Caco-2 (cell line): ENCODE measurements around the gene OPN1SW. TPM values are rescaled to one million over a fixed set of nuclear protein-coding genes. Genes with fewer than 3 reads are reported as not detected.

Experiments
- BruUV-seq: library from RNA; stranded (reverse); fragments of 400-500 nt; replicated peaks from 2 replicates; lab custom pipeline; 2021; lab: Mats Ljungman, UMichigan
- CTCF ChIA-PET: fragments of 300-600 bp; sonication (Branson Sonifier 250); formaldehyde crosslinking; loops from one replicate; lab custom pipeline; 2022; ENCODE audit warnings: antibody characterized with exemption; lab: Charles Lee
- POLR2A ChIA-PET: fragments of 300-600 bp; sonication (Branson Sonifier 250); formaldehyde crosslinking; loops from one replicate; lab custom pipeline; 2022; ENCODE audit warnings: antibody characterized with exemption; lab: Charles Lee
- DNase-seq, 2 experiments: peaks; one replicate each; pipeline versions ENCODE4 v3.0.0 to v3.0.0-alpha.2; 2020 to 2022
- H3K27me3 ChIP-seq: replicated peaks from 2 replicates; pipeline ENCODE4 v1.6.0; 2011; ENCODE audit warnings: low read length; ENCODE audit not compliant: control insufficient read depth, insufficient read depth
- H3K36me3 ChIP-seq: 2 replicates; pipeline ENCODE4 v1.5.1; 2011; ENCODE audit warnings: low read length; ENCODE audit not compliant: control insufficient read depth, insufficient read depth
- H3K4me1 ChIP-seq: fragments of 250-450 bp; sonication (Bioruptor Pico); 2 replicates; pipeline ENCODE4 v1.5.1; 2020; ENCODE audit warnings: mild to moderate bottlenecking
- H3K4me3 ChIP-seq: 2 replicates; pipeline ENCODE4 v1.5.1; 2011; ENCODE audit warnings: low read depth, mild to moderate bottlenecking, control low read depth, low read length
- H3K9me3 ChIP-seq: fragments of 250-450 bp; sonication (Bioruptor Pico); 2 replicates; pipeline ENCODE4 v1.5.1; 2020; ENCODE audit warnings: mild to moderate bottlenecking, moderate library complexity
- H3K27ac Mint-ChIP-seq: one replicate; pipeline ENCODE4 v1.8.0; 2022; ENCODE audit warnings: mixed read lengths; ENCODE audit not compliant: unreplicated experiment
- H3K27me3 Mint-ChIP-seq: one replicate; pipeline ENCODE4 v1.8.0; 2022; ENCODE audit warnings: mixed read lengths; ENCODE audit not compliant: insufficient read depth, unreplicated experiment
- H3K36me3 Mint-ChIP-seq: one replicate; pipeline ENCODE4 v1.8.0; 2022; ENCODE audit warnings: mild to moderate bottlenecking, mixed read lengths; ENCODE audit not compliant: insufficient read depth, unreplicated experiment
- H3K4me1 Mint-ChIP-seq: one replicate; pipeline ENCODE4 v1.8.0; 2022; ENCODE audit warnings: low read depth, mixed read lengths; ENCODE audit not compliant: unreplicated experiment
- H3K4me3 Mint-ChIP-seq: one replicate; pipeline ENCODE4 v1.8.0; 2022; ENCODE audit warnings: mild to moderate bottlenecking, moderate library complexity, mixed read lengths; ENCODE audit not compliant: unreplicated experiment
- H3K9me3 Mint-ChIP-seq: one replicate; pipeline ENCODE4 v1.8.0; 2022; ENCODE audit warnings: mixed read lengths; ENCODE audit not compliant: unreplicated experiment
- intact Hi-C: fragments of 100-400 bp; cut with micrococcal nuclease; formaldehyde crosslinking; loops from one replicate; pipeline ENCODE4 v1.10.0; 2022; ENCODE audit not compliant: unreplicated experiment
- total RNA-seq: library from RNA; stranded (reverse); gene quantifications from 2 replicates; pipeline ENCODE4 v1.2.3, GENCODE V29; 2022
- TF ChIP-seq, protein P1 (sequence below), 2 experiments: fragments of 200-600 bp in 1 of 2; IDR thresholded peaks; 1 replicate in 1 of 2; 2 replicates in 1 of 2; pipeline versions ENCODE4 v1.5.1 to v1.8.0; 2011 to 2022; ENCODE audit warnings: antibody characterized with exemption in 1 of 2, control low read depth in 1 of 2, inconsistent platforms in 1 of 2, low read depth in 1 of 2, low read length in 1 of 2, mild to moderate bottlenecking in 1 of 2, moderate library complexity in 1 of 2; ENCODE audit not compliant: insufficient read depth in 1 of 2, severe bottlenecking in 1 of 2, unreplicated experiment in 1 of 2

OPN1SW gene
- total RNA-seq, 1 experiment from 2014 or later: not detected

DNA sequence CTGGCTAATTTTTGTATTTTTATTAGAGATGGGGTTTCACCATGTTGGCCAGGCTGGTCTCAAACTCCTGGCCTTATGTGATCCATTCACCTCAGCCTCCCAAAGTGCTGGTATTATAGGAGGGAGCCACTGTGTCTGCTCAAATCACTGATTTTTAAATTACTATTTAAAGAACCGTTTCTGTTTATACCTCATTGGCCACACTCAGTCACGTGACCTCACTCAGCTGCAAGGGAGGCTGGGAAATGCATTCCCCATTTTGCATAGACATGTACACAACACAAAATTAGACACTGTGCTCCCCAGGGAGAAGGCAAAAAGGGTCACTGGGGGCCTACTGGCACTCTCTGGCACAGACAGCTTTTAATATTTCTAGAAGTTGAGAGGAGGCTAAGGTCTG is 50.1 kb downstream of the OPN1SW start:
- ChIA-PET CTCF (interaction anchor here (1.2 kb wide), 1 partner anchor 13 kb away, joined by 3 read pairs; no protein-coding TSS in a partner anchor), POLR2A (no interaction called here)
- Mint-ChIP-seq H3K27me3 (no peaks in the 10 kb centered on the region), H3K9me3 (no peaks in the 10 kb centered on the region), H3K27ac (no peak overlapping the region), H3K36me3 (no peaks in the 10 kb centered on the region), H3K4me3 (no peak overlapping the region), H3K4me1 (no peaks in the 10 kb centered on the region)
- Histone ChIP-seq H3K36me3 (no peaks in the 10 kb centered on the region), H3K9me3 (no peaks in the 10 kb centered on the region), H3K27me3 (no peaks in the 10 kb centered on the region; the same call in 1 of the 2 replicates), H3K4me1 (no peaks in the 10 kb centered on the region), H3K4me3 (no peak overlapping the region)
- intact Hi-C loops: no loop called here
- TF ChIP-seq, protein P1, sequence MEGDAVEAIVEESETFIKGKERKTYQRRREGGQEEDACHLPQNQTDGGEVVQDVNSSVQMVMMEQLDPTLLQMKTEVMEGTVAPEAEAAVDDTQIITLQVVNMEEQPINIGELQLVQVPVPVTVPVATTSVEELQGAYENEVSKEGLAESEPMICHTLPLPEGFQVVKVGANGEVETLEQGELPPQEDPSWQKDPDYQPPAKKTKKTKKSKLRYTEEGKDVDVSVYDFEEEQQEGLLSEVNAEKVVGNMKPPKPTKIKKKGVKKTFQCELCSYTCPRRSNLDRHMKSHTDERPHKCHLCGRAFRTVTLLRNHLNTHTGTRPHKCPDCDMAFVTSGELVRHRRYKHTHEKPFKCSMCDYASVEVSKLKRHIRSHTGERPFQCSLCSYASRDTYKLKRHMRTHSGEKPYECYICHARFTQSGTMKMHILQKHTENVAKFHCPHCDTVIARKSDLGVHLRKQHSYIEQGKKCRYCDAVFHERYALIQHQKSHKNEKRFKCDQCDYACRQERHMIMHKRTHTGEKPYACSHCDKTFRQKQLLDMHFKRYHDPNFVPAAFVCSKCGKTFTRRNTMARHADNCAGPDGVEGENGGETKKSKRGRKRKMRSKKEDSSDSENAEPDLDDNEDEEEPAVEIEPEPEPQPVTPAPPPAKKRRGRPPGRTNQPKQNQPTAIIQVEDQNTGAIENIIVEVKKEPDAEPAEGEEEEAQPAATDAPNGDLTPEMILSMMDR (IDR thresholded peaks at IDR 0.05; ENCODE audit: insufficient read depth in 1 of 2, low read depth in 1 of 2, low read length in 1 of 2, severe bottlenecking in 1 of 2, unreplicated experiment in 1 of 2): no peak
- no peak for DNase-seq
- BruUV-seq: no TSS peak

DNA sequence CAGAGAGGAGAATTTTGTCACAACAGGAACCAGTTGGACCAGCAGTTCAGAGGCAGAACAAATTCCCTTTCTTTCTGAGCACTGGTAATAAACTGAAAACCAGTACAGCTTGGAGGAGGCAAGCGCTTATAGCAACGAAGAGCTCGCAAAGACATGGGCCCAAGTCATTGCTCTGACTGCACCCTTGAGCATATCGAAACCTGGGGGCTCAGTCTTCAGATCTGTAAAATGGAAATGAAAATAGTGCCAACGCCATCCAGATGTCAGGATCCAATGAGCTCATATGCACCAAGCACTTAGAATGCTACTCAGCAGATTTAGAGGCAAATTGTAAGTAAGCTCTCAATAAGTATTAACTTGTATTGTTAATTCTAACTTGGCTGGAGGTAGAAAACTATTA is 50.9 kb downstream of the OPN1SW start:
- Mint-ChIP-seq H3K9me3 (no peaks in the 10 kb centered on the region), H3K4me3 (no peak overlapping the region), H3K27me3 (no peaks in the 10 kb centered on the region), H3K27ac (no peak overlapping the region), H3K36me3 (no peaks in the 10 kb centered on the region), H3K4me1 (no peaks in the 10 kb centered on the region)
- intact Hi-C loops: no loop called here
- Histone ChIP-seq H3K9me3 (no peaks in the 10 kb centered on the region), H3K27me3 (no peaks in the 10 kb centered on the region; the same call in 1 of the 2 replicates), H3K4me3 (no peak overlapping the region), H3K4me1 (no peaks in the 10 kb centered on the region), H3K36me3 (no peaks in the 10 kb centered on the region)
- BruUV-seq: no TSS peak
- CTCF ChIA-PET: interaction anchor here (1.2 kb wide), 1 partner anchor 14 kb away, joined by 3 read pairs; no protein-coding TSS in a partner anchor
- POLR2A ChIA-PET: no interaction called here
- TF ChIP-seq, protein P1 (IDR thresholded peaks at IDR 0.05; ENCODE audit: insufficient read depth in 1 of 2, low read depth in 1 of 2, low read length in 1 of 2, severe bottlenecking in 1 of 2, unreplicated experiment in 1 of 2): no peak
- DNase-seq: no peak

Other genes starting within 250 kb of the OPN1SW start
- gene GARIN1A, start 103.5 kb downstream of the OPN1SW start, total RNA-seq: 0.48 and 0.79 TPM in 2 replicates
- 171 and 184 TPM in 2 replicates for gene CALU, start 36.4 kb downstream of the OPN1SW start, total RNA-seq
- gene CCDC136, start 16.2 kb upstream of the OPN1SW start, total RNA-seq: 7.3 and 10.2 TPM in 2 replicates
- 108 and 128 TPM in 2 replicates for gene FLNC, start 54.6 kb upstream of the OPN1SW start, total RNA-seq
- gene ATP6V1F, start 87.1 kb upstream of the OPN1SW start, total RNA-seq: 162 and 168 TPM in 2 replicates
- 0.23 and 0.50 TPM in 2 replicates for gene KCP, start 134.9 kb upstream of the OPN1SW start, total RNA-seq
- 1.2 and 1.8 TPM in 2 replicates for gene IRF5, start 162.1 kb upstream of the OPN1SW start, total RNA-seq